Measurements from ENCODE around the gene KCNN1.

KCNN1 gene

DNA sequence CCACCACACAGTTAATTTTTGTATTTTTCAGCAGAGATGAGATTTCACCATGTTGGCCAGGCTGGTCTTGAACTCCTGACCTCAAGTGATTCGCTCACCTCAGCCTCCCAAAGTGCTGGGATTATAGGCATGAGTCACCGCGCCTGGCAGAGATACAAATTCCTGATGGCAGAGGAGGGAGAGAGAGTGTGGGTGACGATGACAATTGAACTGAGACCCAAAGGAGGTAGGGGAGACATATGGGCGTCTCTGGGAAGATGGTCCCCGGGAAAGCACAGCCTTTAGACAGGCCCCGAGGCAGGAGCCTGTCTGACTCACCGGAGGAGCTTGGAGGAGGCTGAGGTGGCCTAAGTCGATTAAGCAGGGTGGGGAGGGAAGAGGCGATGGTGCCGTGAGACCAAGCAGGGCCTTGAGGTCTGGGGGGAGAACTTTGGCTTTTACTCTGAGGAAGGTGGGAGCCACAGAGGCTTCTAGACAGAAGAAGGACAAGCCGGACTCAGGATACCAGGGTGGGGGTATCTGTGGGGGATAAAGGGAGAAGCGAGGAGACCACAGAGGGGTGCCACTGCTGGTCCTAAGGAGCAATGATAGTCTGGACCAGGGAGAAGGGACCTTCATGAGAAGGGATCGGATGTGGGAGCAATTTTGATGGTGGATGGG, 79.3 kb downstream of the KCNN1 start:
- TF ChIP-seq POLR2A (IDR thresholded peaks at IDR 0.05; ENCODE audit: extremely low read depth, insufficient read length): no peak
- TF ChIP-seq MYC (IDR thresholded peaks at IDR 0.05; ENCODE audit: low read depth, low read length): no peak
- TF ChIP-seq, protein P1, sequence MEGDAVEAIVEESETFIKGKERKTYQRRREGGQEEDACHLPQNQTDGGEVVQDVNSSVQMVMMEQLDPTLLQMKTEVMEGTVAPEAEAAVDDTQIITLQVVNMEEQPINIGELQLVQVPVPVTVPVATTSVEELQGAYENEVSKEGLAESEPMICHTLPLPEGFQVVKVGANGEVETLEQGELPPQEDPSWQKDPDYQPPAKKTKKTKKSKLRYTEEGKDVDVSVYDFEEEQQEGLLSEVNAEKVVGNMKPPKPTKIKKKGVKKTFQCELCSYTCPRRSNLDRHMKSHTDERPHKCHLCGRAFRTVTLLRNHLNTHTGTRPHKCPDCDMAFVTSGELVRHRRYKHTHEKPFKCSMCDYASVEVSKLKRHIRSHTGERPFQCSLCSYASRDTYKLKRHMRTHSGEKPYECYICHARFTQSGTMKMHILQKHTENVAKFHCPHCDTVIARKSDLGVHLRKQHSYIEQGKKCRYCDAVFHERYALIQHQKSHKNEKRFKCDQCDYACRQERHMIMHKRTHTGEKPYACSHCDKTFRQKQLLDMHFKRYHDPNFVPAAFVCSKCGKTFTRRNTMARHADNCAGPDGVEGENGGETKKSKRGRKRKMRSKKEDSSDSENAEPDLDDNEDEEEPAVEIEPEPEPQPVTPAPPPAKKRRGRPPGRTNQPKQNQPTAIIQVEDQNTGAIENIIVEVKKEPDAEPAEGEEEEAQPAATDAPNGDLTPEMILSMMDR (IDR thresholded peaks at IDR 0.05; ENCODE audit: low read depth, low read length): no peak
- TF ChIP-seq, protein P2, sequence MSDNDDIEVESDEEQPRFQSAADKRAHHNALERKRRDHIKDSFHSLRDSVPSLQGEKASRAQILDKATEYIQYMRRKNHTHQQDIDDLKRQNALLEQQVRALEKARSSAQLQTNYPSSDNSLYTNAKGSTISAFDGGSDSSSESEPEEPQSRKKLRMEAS (IDR thresholded peaks at IDR 0.05; ENCODE audit: low read depth, low read length): no peak
- H3K4me3 ChIP-seq (ENCODE audit: low read depth, low read length): no peak overlapping the region
- peak; percentile 50 for DNase-seq (ENCODE audit: low read depth)

DNA sequence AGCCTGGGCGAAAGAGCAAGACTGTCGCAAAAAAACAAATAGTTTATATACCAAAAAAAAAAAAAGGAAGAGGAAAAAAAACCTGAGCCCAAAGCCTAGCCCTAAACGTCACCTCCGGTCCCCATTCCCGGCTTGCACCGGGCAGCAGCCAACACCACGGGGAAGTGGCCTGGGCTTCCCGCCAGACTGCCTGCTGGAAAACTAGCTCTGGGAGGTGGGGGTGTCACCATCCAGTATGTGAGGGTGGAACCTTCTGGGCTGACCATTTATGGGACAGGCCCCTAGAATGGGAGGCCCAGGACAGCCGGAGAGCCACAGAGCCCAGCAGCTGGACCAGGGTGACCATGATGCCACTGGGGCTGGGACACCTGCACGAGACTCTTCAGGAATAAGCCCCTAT, 82.5 kb downstream of the KCNN1 start:
- TF ChIP-seq POLR2A (IDR thresholded peaks at IDR 0.05; ENCODE audit: extremely low read depth, insufficient read length) (no peak), MYC (IDR thresholded peaks at IDR 0.05; ENCODE audit: low read depth, low read length) (no peak)
- TF ChIP-seq, protein P2 (IDR thresholded peaks at IDR 0.05; ENCODE audit: low read depth, low read length): no peak
- TF ChIP-seq, protein P1 (IDR thresholded peaks at IDR 0.05; ENCODE audit: low read depth, low read length): no peak
- DNase-seq (ENCODE audit: low read depth): no peak
- no peak overlapping the region for H3K4me3 ChIP-seq (ENCODE audit: low read depth, low read length)

All from NB4 (cell line).